Measurements from ENCODE around the gene TMEM158.

Gene TMEM158

DNA sequence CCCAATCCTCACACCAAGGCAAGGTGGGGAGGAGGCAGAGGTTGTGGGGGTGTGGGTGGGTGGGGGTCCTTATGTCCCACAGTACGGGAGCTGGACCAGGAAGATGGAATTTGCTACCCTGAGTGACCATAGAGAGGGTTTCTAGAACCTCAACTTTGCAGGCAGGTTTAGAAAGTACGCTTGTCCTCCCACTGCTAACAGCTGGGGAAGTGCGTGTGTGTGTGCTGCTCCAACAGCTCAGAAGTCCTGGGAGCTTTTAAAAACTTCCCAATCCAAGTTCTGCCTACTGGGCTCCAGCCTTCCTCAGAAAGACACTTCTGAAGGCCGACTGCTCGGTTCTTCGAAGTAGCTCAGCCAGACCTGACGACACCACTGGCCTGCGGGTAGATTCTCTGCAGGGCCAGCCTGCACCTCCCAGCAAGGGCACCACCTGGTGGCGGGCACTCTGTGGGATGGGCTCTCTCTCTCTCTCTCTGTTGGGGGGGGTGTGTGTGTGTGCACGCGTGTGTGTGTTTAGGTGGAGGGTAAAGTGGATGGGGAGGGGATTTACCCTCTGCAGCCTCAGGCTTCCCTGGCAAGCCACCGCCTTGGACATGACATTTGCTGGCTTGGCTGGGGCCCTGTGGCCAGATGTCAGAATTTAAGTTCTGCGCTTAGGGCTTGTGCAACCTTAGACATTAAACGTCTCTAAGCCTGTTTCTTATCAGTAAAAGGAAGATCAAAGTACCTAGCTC is 15.6 kb downstream of the TMEM158 start:
- in situ Hi-C loops (cut with HindIII; ENCODE audit: low pct_ligation_motif_present, low pct_unique_long_range_greater_than_20kb, low sequenced_read_pairs) = no loop called here
- DNase-seq = peak; percentile 72

- DNase-seq = no peak
- in situ Hi-C loops (cut with HindIII; ENCODE audit: low pct_ligation_motif_present, low pct_unique_long_range_greater_than_20kb, low sequenced_read_pairs) = no loop called here
Measured at GRCh38 chr3:45209526-45209925, 16.6 kb downstream of the TMEM158 start.

- DNase-seq = no peak
- in situ Hi-C loops (cut with HindIII; ENCODE audit: low pct_ligation_motif_present, low pct_unique_long_range_greater_than_20kb, low sequenced_read_pairs) = no loop called here
Measured at GRCh38 chr3:45208586-45208985, 17.5 kb downstream of the TMEM158 start.

DNA sequence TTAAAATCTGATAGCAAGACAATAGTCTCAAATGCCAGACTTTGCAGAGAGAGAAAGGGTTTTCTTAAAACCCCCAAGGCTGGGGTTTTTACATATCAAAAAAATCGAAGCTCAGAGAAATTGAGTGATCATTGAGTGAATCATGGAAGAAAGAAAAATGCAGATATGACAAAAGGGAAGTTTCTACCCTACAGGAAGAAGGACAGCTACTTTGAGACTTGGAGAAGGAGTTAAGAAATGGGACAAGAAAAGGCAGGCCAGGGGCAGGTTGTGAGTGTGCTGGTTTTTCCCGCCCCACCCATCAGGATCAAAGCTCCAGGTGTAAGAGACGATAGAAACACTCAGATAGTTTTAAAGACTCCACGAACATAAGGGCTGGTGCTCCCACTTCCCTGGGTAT is 18.6 kb downstream of the TMEM158 start:
- in situ Hi-C loops (cut with HindIII; ENCODE audit: low pct_ligation_motif_present, low pct_unique_long_range_greater_than_20kb, low sequenced_read_pairs) = no loop called here
- DNase-seq = no peak

- no peak for DNase-seq
- in situ Hi-C loops (cut with HindIII; ENCODE audit: low pct_ligation_motif_present, low pct_unique_long_range_greater_than_20kb, low sequenced_read_pairs) = no loop called here
Measured at GRCh38 chr3:45205126-45205525, 21.0 kb downstream of the TMEM158 start.

GRCh38 chr3:45204136-45204535 is 22.0 kb downstream of the TMEM158 start:
- no peak for DNase-seq
- in situ Hi-C loops (cut with HindIII; ENCODE audit: low pct_ligation_motif_present, low pct_unique_long_range_greater_than_20kb, low sequenced_read_pairs) = no loop called here

DNA sequence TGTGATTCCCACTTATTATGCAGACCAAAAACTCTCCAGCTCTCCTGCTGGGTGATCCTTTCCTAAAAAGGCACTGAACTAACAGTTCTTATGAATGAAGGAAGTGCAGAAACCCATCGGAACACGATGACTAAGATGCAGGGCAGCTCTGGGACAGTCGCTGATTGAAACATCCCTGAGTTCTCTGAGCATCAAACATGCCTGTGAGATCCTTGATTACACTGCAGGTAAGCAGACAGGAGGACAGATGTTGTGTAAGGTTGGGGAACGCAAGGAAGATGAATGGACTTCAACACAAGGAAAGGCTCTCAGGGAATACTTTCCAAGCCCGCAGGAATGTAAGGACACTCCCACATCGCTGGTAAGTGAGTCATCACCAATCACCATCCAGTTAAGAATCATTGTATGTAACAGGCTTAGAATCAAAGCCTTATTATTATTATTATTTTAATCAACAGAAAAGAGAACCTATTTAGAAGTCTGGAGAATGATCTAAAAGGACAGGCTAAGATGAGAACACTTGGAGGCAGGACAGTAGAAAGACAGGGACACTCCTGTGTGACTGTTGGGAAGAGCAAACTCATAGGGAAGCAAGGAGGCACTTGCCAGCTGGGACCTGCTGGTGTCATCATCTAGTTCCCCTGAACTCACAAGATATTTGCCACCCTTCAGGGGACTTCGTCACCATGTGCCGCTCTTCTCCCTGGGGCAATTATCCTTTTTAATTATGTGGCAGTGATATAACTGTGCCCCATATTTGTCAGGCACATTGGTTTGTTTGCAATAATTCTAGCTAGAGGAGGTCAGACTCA is 26.0 kb downstream of the TMEM158 start:
- peak; percentile 88 for DNase-seq
- in situ Hi-C loops (cut with HindIII; ENCODE audit: low pct_ligation_motif_present, low pct_unique_long_range_greater_than_20kb, low sequenced_read_pairs) = no loop called here

- in situ Hi-C loops (cut with HindIII; ENCODE audit: low pct_ligation_motif_present, low pct_unique_long_range_greater_than_20kb, low sequenced_read_pairs) = no loop called here
- no peak for DNase-seq
Measured at GRCh38 chr3:45198264-45199260, 27.5 kb downstream of the TMEM158 start.

DNA sequence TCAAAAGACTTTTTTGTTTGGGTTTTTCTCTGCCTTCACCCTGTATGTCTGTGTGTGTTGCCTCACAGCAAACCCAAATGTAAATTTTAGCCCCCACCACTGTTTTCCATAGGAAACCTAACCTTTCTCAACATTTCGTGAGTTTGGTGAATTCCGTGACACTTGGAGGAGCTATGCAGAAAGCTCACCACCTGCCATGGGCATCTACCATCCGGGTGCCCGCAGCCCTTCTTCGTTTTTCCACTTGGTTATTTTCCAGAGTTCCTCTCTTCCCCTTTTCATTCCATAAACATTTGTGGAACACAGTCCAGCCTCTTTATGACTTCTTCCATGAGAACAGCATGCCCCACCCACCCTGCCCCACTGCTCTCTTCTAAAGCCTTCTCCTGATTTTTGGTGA is 31.3 kb downstream of the TMEM158 start:
- no peak for DNase-seq
- in situ Hi-C loops (cut with HindIII; ENCODE audit: low pct_ligation_motif_present, low pct_unique_long_range_greater_than_20kb, low sequenced_read_pairs) = no loop called here

GRCh38 chr3:45191924-45192417 is 34.1 kb downstream of the TMEM158 start:
- in situ Hi-C loops (cut with HindIII; ENCODE audit: low pct_ligation_motif_present, low pct_unique_long_range_greater_than_20kb, low sequenced_read_pairs) = no loop called here
- no peak for DNase-seq

DNA sequence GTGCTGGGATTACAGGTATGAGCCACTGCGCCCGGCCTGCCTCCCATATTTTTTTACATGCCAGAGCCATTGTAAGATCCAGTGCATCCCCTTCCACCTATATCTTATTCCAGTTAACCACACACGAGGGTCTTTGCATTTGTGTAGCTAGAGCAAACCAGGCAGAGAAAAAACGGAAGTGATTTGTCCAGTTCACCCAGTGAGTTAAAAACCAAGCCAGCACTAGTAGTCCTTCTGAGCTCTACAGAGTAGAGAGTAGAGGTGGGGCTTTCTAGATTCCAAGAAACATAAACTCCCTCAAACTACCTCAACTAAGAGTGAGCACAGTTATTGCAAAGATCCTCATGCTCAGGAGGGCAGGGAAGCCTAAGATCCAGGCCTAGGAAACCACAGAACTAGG is 34.7 kb downstream of the TMEM158 start:
- in situ Hi-C loops (cut with HindIII; ENCODE audit: low pct_ligation_motif_present, low pct_unique_long_range_greater_than_20kb, low sequenced_read_pairs) = no loop called here
- DNase-seq = no peak

DNA sequence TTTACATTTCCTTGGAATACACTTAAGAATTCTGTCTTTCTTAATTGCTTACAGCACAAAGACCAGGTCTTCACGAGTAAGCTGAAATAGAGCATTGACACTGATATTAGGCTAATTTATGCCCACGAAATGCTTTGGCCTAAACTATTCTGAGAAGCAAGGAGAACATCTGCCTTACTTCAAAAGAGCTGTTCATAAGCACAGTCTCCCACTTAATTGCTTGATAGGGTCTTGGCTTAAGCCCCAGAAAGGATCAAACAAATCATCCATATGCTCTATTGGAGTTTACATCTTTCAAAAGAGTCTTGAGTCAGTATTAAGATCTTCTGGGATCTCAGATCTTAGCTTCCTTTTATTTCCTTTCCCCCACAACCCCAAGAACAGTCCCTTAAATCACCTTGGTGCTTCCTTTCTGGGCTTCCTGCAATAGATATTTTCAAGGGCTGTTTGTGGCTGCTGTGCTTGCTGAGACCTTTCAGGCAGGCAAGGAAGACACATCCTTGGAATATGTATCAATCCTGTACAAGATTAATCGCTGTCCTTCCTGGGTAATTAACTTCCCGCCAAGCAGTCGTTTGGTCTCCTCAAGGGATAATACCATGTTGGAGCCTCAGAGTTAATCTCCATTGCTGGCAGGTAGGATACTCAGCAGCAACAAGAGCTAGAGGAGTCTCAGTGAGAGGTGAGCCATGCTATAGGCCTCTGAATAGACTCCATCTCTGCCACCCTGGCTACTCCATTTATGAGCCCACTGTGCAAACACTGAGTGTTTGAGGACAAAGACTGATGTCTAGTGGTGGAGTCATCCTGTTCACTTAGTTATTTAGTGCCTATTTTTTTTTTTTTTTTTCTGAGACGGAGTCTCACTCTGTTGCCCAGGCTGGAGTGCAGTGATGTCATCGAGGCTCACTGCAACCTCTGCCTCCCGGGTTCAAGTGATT is 37.1 kb downstream of the TMEM158 start:
- no peak for DNase-seq
- in situ Hi-C loops (cut with HindIII; ENCODE audit: low pct_ligation_motif_present, low pct_unique_long_range_greater_than_20kb, low sequenced_read_pairs) = no loop called here

- no peak for DNase-seq
- in situ Hi-C loops (cut with HindIII; ENCODE audit: low pct_ligation_motif_present, low pct_unique_long_range_greater_than_20kb, low sequenced_read_pairs) = no loop called here
Measured at GRCh38 chr3:45187694-45188141, 38.4 kb downstream of the TMEM158 start.

DNA sequence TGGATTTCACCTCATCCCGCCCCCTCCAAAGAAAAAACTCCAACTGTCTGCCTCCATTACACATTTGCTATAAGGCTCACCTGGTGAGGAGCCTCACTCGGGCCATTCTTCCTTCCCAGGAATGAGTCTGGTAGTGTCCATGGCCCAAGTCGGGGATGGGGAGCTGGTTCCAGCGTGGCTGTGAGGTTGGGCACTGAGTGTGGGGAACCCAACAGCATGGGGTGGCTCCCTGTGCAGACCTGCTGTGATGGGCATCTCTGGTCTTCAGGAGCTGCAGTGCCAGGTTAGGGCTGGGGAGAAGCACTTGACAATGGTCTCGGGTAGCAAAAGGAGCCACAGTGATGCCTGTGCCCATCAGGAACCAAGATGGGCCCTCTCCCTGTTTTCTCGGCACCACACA is 39.2 kb downstream of the TMEM158 start:
- in situ Hi-C loops (cut with HindIII; ENCODE audit: low pct_ligation_motif_present, low pct_unique_long_range_greater_than_20kb, low sequenced_read_pairs) = no loop called here
- no peak for DNase-seq

DNA sequence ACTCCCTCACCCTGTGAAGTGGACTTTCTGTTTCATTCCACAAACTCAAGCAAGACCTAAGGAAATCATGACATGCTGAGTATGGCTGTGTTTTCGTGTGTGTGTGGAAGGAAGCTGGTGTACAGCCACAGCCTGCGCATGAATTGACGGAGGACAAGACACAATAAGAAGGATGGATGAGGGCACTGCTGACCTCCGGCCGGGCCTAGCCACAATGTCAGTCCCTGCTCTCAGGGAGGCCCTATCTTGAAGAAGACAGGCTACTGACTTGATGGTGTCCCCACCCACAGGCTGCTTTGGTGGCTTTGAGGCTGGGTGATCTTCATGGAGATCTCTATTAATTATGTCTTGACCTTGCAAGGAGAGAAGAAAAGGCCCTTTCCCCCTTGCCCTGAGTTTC is 40.6 kb downstream of the TMEM158 start:
- no peak for DNase-seq
- in situ Hi-C loops (cut with HindIII; ENCODE audit: low pct_ligation_motif_present, low pct_unique_long_range_greater_than_20kb, low sequenced_read_pairs) = no loop called here

DNA sequence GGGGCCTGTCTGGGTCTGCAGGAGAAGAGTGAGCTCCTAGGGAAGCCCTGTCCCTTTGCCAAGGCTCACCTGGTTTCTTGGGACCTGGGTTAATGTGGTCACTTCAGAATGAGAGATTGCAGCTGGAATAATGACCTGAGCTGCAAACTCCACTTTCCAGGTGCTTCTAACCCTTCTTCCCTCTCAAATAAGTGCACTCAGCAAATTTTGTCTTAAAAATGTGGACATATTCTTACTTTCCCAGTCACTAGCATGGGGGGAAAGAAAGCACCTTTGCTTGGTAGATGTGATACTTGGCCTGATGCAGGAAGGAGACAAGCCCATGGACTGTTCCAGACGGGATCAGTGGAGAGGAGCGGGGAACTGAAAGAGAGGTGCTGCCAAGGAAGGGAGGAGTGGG is 41.0 kb downstream of the TMEM158 start:
- DNase-seq = no peak
- in situ Hi-C loops (cut with HindIII; ENCODE audit: low pct_ligation_motif_present, low pct_unique_long_range_greater_than_20kb, low sequenced_read_pairs) = no loop called here

DNA sequence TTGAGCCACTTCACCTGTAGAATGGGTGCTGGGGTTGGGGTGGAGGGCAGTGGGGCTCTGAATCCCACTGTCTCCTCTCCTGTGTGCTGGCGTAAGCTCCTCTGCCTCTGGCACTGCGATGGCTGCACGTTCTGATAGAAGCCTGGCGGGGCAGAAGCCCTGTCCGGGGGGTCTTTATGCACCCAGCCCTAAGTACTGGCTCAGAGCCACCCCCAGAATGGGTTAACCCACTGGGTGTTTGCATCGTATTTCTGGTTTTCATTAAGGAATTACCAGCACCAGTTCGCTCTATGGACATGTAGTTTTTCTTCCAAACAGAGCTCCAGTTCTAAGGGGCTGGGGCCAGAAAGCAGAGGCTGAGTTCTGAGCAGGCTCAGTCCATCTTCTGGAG is 42.2 kb downstream of the TMEM158 start:
- in situ Hi-C loops (cut with HindIII; ENCODE audit: low pct_ligation_motif_present, low pct_unique_long_range_greater_than_20kb, low sequenced_read_pairs) = no loop called here
- no peak for DNase-seq
